GM12878 (cell line): ENCODE data around the gene NAALADL2. TPM values are rescaled to one million over a fixed set of nuclear protein-coding genes. Genes with fewer than 3 reads are reported as not detected.

Experiments used
- ATAC-seq: fragments of 200-7000 bp; cut with Tn5 transposase; 3 replicates; pipeline ENCODE4 v1.9.1; 2020; ENCODE audit warnings: mild to moderate bottlenecking, moderate library complexity
- BruUV-seq: library from RNA; stranded (reverse); fragments of 400-500 nt; replicated peaks from 2 replicates; lab custom pipeline; 2021; lab: Mats Ljungman, UMichigan
- CTCF ChIA-PET: fragments of 300-600 bp; sonication (Branson Sonifier 250); formaldehyde crosslinking; extraction: SDS; loops from one replicate; lab custom pipeline; 2021; ENCODE audit warnings: inconsistent platforms; lab: Yijun Ruan, JAX
- POLR2A ChIA-PET: fragments of 350-600 bp; formaldehyde crosslinking; extraction: SDS; loops from one replicate; lab custom pipeline; 2021; ENCODE audit warnings: inconsistent platforms; lab: Charles Lee
- RAD21 ChIA-PET: fragments of 300-600 bp; sonication (Branson Sonifier 250); formaldehyde crosslinking; loops from one replicate; lab custom pipeline; 2023; ENCODE audit warnings: antibody characterized with exemption; ENCODE audit not compliant: unreplicated experiment; lab: Charles Lee
- SMC1A ChIA-PET: fragments of 300-600 bp; sonication (Branson Sonifier 250); formaldehyde crosslinking; loops from one replicate; lab custom pipeline; 2023; ENCODE audit not compliant: unreplicated experiment, uncharacterized antibody; lab: Charles Lee
- DNase-seq: peaks from one replicate; pipeline ENCODE4 v3.0.0-alpha.2; 2011; ENCODE audit warnings: low read depth, low spot score
- FAIRE-seq: peaks from 3 replicates; lab custom pipeline; 2011; peaks lifted over from hg19 to GRCh38; lab: Jason Lieb, UNC
- H2AFZ ChIP-seq: 2 replicates; pipeline ENCODE4 v1.6.0; 2011; ENCODE audit warnings: low read depth, low read length, control low read depth; ENCODE audit not compliant: control insufficient read depth
- H3K27ac ChIP-seq: 2 replicates; pipeline ENCODE4 v1.5.1; 2011; ENCODE audit warnings: control low read depth; ENCODE audit not compliant: control insufficient read depth, insufficient read depth
- H3K27me3 ChIP-seq, 2 experiments: replicated peaks in 1 of 2; 2 replicates each; pipeline versions ENCODE4 v1.6.0 to v1.6.1; 2011; ENCODE audit warnings: low read length in 1 of 2; ENCODE audit not compliant: control insufficient read depth in 2 of 2, insufficient read depth in 2 of 2
- H3K36me3 ChIP-seq, 2 experiments: 2 replicates each; pipeline ENCODE4 v1.5.1; 2011; ENCODE audit warnings: low read length in 1 of 2; ENCODE audit not compliant: control insufficient read depth in 2 of 2, insufficient read depth in 2 of 2
- H3K4me1 ChIP-seq: 2 replicates; pipeline ENCODE4 v1.6.1; 2011; ENCODE audit warnings: mild to moderate bottlenecking, low read length, moderate library complexity, mixed read lengths; ENCODE audit not compliant: control insufficient read depth, insufficient read depth
- H3K4me2 ChIP-seq: 2 replicates; pipeline ENCODE4 v1.6.0; 2011; ENCODE audit warnings: control low read depth; ENCODE audit not compliant: control insufficient read depth, insufficient read depth
- H3K4me3 ChIP-seq: fragments of 200-600 bp; sonication (generic); 2 replicates; pipeline ENCODE4 v1.5.1; 2016
- H3K79me2 ChIP-seq: 2 replicates; pipeline ENCODE4 v1.6.0; 2011; ENCODE audit warnings: low read length; ENCODE audit not compliant: control insufficient read depth, insufficient read depth
- H3K9ac ChIP-seq: 2 replicates; pipeline ENCODE4 v1.8.0; 2011; ENCODE audit warnings: low read length, control low read depth, mixed read lengths; ENCODE audit not compliant: control insufficient read depth, insufficient read depth
- H3K9me3 ChIP-seq: replicated peaks from 3 replicates; pipeline ENCODE4 v1.5.1; 2011; ENCODE audit warnings: mild to moderate bottlenecking, low read length; ENCODE audit not compliant: control insufficient read depth, insufficient read depth
- H4K20me1 ChIP-seq: 2 replicates; pipeline ENCODE4 v1.6.0; 2011; ENCODE audit not compliant: control insufficient read depth, insufficient read depth
- CBFB ChIP-seq: IDR thresholded peaks from 2 replicates; pipeline ENCODE4 v1.6.1; 2016; ENCODE audit warnings: antibody characterized with exemption, low read depth
- CREB1 ChIP-seq: IDR thresholded peaks from 2 replicates; pipeline ENCODE4 v1.6.1; 2012; ENCODE audit warnings: low read depth, mild to moderate bottlenecking, inconsistent platforms
- DPF2 ChIP-seq: fragments of 450-650 bp; IDR thresholded peaks from 2 replicates; pipeline ENCODE4 v1.6.1; 2017; ENCODE audit warnings: mild to moderate bottlenecking
- ELK1 ChIP-seq: IDR thresholded peaks from 2 replicates; pipeline ENCODE4 v1.6.1; 2012; ENCODE audit warnings: low read depth, low read length, improper control_type of control experiment
- MXI1 ChIP-seq: fragments of 150-350 bp; IDR thresholded peaks from 2 replicates; pipeline ENCODE4 v1.6.1; 2011; ENCODE audit warnings: low read depth, mild to moderate bottlenecking, inconsistent platforms, low read length, improper control_type of control experiment
- PAX8 ChIP-seq: fragments of 450-650 bp; IDR thresholded peaks from 2 replicates; pipeline ENCODE4 v1.6.1; 2017; ENCODE audit warnings: mild to moderate bottlenecking, moderate library complexity
- POLR2AphosphoS2 ChIP-seq: IDR thresholded peaks from 2 replicates; pipeline ENCODE4 v1.6.1; 2011; ENCODE audit warnings: low read depth, mild to moderate bottlenecking, low read length, improper control_type of control experiment, moderate library complexity
- ZBTB4 ChIP-seq: fragments of 450-650 bp; formaldehyde crosslinking; IDR thresholded peaks from 2 replicates; pipeline ENCODE4 v1.4.0; 2022; ENCODE audit warnings: mild to moderate bottlenecking, moderate library complexity
- WGBS: methylation state at CpG from one replicate; pipeline ENCODE4 v1.1.6; 2016; ENCODE audit warnings: low lambda C conversion rate; ENCODE audit not compliant: insufficient replicate concordance, insufficient coverage; ENCODE audit errors: missing lambda C conversion rate; 5-methylcytosine and 5-hydroxymethylcytosine counted together
- in situ Hi-C: fragments of 300-500 bp; cut with MboI; formaldehyde crosslinking; loops from 9 replicates; pipeline ENCODE4 v1.14.3; 2018; ENCODE audit warnings: mixed read lengths
- intact Hi-C: fragments of 100-400 bp; cut with micrococcal nuclease; formaldehyde crosslinking; loops from one replicate; pipeline ENCODE4 v1.14.2; 2022; ENCODE audit not compliant: unreplicated experiment
- polyA plus RNA-seq, 11 experiments: library from polyadenylated mRNA; depleted of rRNA in 4 of 11; unstranded in 6 of 11; stranded (reverse) in 5 of 11; fragments of >200 nt; fragmentation: Nextera tagmentation in 4 of 11; fragmentation: Illumina TruSeq in 1 of 11; extraction: Ambion mirVana in 4 of 11; extraction: Trizol in 1 of 11; gene quantifications; 1 replicate in 1 of 11; 2 replicates in 10 of 11; pipeline versions ENCODE4 v1.2.1 to v1.2.3, GENCODE V29; 2011 to 2016; ENCODE audit warnings: inconsistent platforms in 2 of 11, missing spikeins in 2 of 11, low read depth in 1 of 11
- total RNA-seq, 4 experiments: library from RNA; depleted of rRNA in 3 of 4; stranded (reverse); fragments of >200 nt in 3 of 4; fragmentation: Illumina TruSeq in 1 of 4; extraction: Trizol in 1 of 4; gene quantifications; 2 replicates each; pipeline versions ENCODE4 v1.2.1 to v1.2.3, GENCODE V29; 2013 to 2021
- TF ChIP-seq, protein P1 (sequence below): IDR thresholded peaks from 2 replicates; pipeline ENCODE4 v1.6.1; 2012; ENCODE audit warnings: improper control_type of control experiment, low read depth, low read length; ENCODE audit not compliant: insufficient replicate concordance
- TF ChIP-seq, protein P2 (sequence below): IDR thresholded peaks from 2 replicates; pipeline ENCODE4 v1.6.1; 2011; ENCODE audit warnings: low read depth, mild to moderate bottlenecking, low read length, moderate library complexity, borderline replicate concordance; ENCODE audit errors: extremely low read depth

Gene NAALADL2
- total and polyA plus RNA-seq, 10 of the 15 experiments (the other 5 are each of a cell fraction or from before 2014, with no cell fraction given): 0.06 to 10.8 (median 0.46) TPM

GRCh38 chr3:175329373-175329772, 470.2 kb downstream of the NAALADL2 start (continued):
- TF ChIP-seq ZBTB4 (CRISPR knock-in tag): no peak

DNA sequence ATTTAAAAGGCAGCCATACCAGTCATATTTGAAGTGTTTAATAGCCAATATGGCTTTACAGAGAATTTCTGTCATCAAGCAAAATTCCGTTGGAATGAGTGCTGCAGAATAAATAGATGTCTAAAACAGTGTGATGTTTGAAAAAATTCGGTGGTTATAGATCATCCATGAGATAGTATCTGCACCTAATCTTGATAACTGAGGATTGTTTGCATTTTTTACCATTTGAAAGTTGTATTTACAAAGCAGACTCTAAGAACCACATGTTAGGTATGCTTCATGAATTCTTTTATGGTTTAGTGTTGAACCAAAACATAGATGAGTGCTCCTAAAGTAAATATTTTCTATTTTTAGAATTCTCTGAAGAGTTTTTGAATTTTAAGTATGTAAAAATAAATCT, 476.1 kb downstream of the NAALADL2 start:
- Histone ChIP-seq H3K4me1 (no peaks in the 10 kb centered on the region), H3K4me3 (no peak overlapping the region), H3K36me3 (no peaks in the 10 kb centered on the region), H2AFZ (no peak overlapping the region), H3K79me2 (no peaks in the 10 kb centered on the region), H3K9me3 (no peaks in the 10 kb centered on the region), H3K27ac (no peak overlapping the region), H3K9ac (no peak overlapping the region), H3K27me3 (no peaks in the 10 kb centered on the region), H3K4me2 (no peak overlapping the region), H4K20me1 (no peaks in the 10 kb centered on the region)
- in situ Hi-C loops: no loop called here
- no peak for DNase-seq
- intact Hi-C loops: no loop called here
- SMC1A ChIA-PET: interaction anchor here (1.0 to 1.6 kb wide), 7 partner anchors 9 to 60 kb away, joined by 3 to 5 read pairs (median 4); no protein-coding TSS in a partner anchor
- CTCF ChIA-PET: no interaction called here
- ATAC-seq: no peak
- FAIRE-seq: no peak
- RAD21 ChIA-PET: interaction anchor here (1.1 to 1.6 kb wide), 3 partner anchors 10 to 60 kb away, joined by 3 to 6 read pairs (median 3); no protein-coding TSS in a partner anchor
- 19% methylated on average over 2 of the region's 2 CpGs for WGBS
- TF ChIP-seq, protein P1, sequence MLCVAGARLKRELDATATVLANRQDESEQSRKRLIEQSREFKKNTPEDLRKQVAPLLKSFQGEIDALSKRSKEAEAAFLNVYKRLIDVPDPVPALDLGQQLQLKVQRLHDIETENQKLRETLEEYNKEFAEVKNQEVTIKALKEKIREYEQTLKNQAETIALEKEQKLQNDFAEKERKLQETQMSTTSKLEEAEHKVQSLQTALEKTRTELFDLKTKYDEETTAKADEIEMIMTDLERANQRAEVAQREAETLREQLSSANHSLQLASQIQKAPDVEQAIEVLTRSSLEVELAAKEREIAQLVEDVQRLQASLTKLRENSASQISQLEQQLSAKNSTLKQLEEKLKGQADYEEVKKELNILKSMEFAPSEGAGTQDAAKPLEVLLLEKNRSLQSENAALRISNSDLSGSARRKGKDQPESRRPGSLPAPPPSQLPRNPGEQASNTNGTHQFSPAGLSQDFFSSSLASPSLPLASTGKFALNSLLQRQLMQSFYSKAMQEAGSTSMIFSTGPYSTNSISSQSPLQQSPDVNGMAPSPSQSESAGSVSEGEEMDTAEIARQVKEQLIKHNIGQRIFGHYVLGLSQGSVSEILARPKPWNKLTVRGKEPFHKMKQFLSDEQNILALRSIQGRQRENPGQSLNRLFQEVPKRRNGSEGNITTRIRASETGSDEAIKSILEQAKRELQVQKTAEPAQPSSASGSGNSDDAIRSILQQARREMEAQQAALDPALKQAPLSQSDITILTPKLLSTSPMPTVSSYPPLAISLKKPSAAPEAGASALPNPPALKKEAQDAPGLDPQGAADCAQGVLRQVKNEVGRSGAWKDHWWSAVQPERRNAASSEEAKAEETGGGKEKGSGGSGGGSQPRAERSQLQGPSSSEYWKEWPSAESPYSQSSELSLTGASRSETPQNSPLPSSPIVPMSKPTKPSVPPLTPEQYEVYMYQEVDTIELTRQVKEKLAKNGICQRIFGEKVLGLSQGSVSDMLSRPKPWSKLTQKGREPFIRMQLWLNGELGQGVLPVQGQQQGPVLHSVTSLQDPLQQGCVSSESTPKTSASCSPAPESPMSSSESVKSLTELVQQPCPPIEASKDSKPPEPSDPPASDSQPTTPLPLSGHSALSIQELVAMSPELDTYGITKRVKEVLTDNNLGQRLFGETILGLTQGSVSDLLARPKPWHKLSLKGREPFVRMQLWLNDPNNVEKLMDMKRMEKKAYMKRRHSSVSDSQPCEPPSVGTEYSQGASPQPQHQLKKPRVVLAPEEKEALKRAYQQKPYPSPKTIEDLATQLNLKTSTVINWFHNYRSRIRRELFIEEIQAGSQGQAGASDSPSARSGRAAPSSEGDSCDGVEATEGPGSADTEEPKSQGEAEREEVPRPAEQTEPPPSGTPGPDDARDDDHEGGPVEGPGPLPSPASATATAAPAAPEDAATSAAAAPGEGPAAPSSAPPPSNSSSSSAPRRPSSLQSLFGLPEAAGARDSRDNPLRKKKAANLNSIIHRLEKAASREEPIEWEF: no peak
- TF ChIP-seq MXI1 (no peak), DPF2 (no peak), CREB1 (no peak), PAX8 (no peak), POLR2AphosphoS2 (no peak), ELK1 (no peak), CBFB (no peak)
- TF ChIP-seq, protein P2, sequence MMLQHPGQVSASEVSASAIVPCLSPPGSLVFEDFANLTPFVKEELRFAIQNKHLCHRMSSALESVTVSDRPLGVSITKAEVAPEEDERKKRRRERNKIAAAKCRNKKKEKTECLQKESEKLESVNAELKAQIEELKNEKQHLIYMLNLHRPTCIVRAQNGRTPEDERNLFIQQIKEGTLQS: no peak
- POLR2A ChIA-PET: interaction anchor here (0.5 kb wide), 1 partner anchor 132 kb away, joined by 3 read pairs; no protein-coding TSS in a partner anchor
- no TSS peak for BruUV-seq
